Measurements from ENCODE around the gene CDC73. TPM values are rescaled to one million over a fixed set of nuclear protein-coding genes. Genes with fewer than 3 reads are reported as not detected.

The CDC73 gene
- total RNA-seq (2014; rRNA removed; shearing (Covaris generic)): 25.0 and 36.1 TPM in 2 replicates

GRCh38 chr1:193121616-193122593 is at the start of gene CDC73:
Gene CDC73, plus strand, starts transcription at chr1:193122031. Its CDS starts 170 bp downstream, at chr1:193122201.

GRCh38 chr1:193104907-193105820 is 16.7 kb upstream of the CDC73 start, which contains the start of gene GLRX2:
Gene GLRX2, minus strand, starts transcription at chr1:193105414. Its CDS starts 32 bp downstream, at chr1:193105382.

GRCh38 chr1:193185901-193186731 is 64.3 kb downstream of the CDC73 start, which contains the start of gene B3GALT2:
Gene B3GALT2, minus strand, starts transcription at chr1:193186613. Its CDS starts 5,051 bp downstream, at chr1:193181562.

Small RNA genes within 50 kb of the gene (small RNA-seq; reads per million reads assigned to genes)
- not detected for gene MIR1278

Other genes starting within 250 kb of the CDC73 start
- gene UCHL5, start 62.7 kb upstream of the CDC73 start, total RNA-seq (2014; rRNA removed; shearing (Covaris generic)): 85.7 and 93.7 TPM in 2 replicates
- gene RO60, start 62.4 kb upstream of the CDC73 start, total RNA-seq (2014; rRNA removed; shearing (Covaris generic)): 102 and 138 TPM in 2 replicates
- gene GLRX2, start 16.6 kb upstream of the CDC73 start, total RNA-seq (2014; rRNA removed; shearing (Covaris generic)): 40.1 and 49.4 TPM in 2 replicates
- gene B3GALT2, start 64.6 kb downstream of the CDC73 start, total RNA-seq (2014; rRNA removed; shearing (Covaris generic)): 2.1 and 3.3 TPM in 2 replicates